Amniotic stem cell (primary cell): ENCODE data around the gene KCNH8.

Source experiments
- DNase-seq: peaks from one replicate; lab custom pipeline; 2025; lab: John Stamatoyannopoulos, UW

KCNH8 gene

DNA sequence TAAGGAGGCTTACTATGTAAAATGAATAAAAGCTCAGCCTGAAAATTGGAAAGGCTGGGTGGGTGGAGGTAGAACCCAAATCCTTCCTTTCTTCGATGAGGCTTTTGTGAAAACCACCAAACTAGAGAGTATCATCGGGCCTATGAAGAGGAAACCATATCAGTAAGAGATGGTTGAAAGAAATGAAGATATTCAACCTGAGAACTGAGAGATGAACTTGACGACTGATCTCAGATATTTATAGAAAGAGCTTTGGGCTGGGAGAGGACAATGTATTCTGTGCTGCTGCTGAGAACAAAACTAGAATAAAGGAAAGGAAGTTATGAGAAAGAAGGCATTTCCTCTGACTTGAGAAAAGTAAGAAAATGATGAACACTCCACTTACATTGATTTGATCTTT lies 236.6 kb downstream of the KCNH8 start:
- no peak for DNase-seq

DNA sequence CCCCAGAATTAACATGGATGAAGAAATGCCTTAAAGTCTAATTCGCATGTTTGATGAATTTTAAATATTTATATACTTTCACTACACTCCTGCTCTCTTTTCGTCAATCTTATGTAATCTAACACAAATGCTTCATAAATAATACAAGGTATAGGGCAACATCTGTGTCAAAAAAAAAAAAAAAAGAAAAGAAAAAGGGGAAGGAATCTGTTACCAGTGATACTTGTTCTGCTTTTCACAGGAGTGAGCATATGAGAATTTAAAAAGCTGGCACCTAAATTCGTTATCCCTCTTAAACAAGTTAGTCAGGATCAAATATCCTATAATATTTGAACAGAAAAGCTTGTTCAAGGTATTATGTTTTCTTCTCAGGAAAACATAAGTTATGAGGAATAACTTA lies 243.8 kb downstream of the KCNH8 start:
- no peak for DNase-seq

DNA sequence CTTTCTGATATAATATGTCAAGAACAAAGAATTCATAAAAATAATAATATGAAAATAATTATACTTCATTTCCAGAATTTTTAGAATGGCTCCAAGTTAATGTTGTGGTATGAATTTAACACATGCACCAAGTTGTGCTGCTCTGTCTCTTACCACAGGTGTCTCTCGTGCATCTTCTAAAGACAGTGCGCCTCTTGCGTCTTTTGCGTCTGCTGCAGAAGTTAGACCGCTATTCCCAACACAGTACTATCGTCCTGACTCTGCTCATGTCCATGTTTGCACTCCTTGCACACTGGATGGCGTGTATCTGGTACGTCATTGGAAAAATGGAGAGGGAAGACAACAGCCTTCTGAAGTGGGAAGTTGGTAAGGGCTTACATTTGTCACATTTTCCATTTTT lies 246.6 kb downstream of the KCNH8 start:
- no peak for DNase-seq

GRCh38 chr3:19396726-19397125 lies 248.4 kb downstream of the KCNH8 start:
- DNase-seq: no peak

DNA sequence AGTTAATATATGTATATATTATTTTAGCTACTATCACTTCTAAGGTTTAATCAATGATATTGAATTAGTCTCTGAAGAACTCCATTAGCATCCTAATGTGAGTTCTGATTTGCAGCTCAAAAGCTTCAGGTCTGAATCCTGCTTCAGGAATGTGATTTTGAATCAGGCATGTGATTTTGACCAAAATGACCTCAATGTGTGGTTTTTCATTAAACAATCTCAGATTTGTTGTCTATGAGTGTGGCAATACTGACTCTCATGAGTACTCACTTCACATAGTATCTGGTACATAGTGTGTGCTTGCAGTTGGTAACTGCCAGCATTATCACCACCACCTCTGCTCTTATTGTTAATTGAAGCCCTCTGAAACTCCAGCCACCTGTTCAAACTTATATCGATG lies 251.0 kb downstream of the KCNH8 start:
- no peak for DNase-seq

GRCh38 chr3:19399836-19400235 lies 251.5 kb downstream of the KCNH8 start:
- DNase-seq: no peak

GRCh38 chr3:19420159-19420558 lies 271.8 kb downstream of the KCNH8 start:
- no peak for DNase-seq

DNA sequence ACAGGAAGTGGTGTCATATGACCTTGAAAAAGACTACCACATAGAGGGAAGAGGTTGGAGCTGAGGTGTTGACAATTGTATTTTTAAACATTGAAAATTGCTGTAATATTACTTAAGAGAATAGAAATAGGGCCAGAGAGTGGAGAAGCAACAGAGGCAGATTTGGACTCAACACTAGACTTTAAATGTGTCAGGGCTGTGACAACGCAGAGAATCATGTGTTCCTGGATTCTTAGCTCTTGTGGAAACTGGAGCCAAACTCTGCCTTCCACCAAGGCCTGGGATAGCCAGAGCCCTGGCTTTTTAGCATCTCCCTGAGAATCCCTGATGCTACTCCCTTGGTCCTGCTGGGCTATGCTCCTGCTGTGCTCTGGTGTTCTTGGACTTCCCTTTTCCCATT lies 277.5 kb downstream of the KCNH8 start:
- no peak for DNase-seq

DNA sequence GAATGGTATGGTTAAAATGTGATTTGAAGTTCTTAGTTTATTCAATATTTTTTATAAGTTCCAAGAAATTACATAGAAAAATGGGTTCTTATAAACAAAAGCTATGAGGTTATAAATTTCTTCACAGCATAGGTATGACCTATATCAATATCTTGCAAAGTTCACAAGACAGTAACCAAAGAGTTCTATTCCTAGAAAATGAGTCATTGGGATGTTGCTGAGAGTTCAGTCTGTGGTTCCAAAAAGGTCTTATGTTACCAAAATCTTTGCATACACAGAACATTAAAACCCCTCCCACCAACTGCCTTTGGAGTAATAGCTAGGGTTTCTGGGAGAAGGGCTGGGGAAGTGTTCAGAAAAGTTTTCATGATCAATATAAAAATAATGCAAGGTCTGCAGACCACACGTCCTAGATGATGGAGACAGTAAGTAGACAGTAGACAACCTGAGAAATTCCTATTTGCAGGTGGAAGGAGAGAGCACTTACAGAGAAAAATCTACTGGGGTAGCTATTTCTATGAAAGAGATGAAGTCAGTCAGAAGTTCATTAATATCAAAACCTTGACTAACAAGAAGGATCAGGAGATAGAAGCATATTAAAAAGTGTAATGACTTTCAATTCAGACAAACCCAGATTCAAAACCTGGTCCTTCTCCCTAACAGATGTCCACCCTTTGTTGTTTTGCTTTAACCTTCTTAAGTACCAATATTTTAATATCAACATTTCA lies 279.3 kb downstream of the KCNH8 start:
- DNase-seq: no peak

DNA sequence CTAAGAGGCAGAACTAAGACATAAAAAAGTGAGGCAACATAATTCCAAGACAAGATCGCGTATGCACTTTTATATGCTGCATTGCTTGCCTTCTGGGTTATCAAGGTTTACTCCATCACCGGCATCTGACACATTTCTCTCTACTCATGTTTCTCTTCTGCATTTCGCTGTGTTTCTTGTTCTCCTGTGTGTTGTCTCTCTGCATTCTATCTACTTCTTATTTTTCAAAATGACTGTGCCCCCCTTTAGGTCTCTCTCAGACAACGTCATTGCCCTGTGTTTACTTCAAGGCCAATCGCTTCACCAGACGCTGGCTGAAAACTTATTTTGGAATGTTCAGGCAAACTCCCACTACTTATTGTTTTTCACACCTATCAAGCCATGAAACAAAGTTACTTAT lies 280.4 kb downstream of the KCNH8 start:
- no peak for DNase-seq

DNA sequence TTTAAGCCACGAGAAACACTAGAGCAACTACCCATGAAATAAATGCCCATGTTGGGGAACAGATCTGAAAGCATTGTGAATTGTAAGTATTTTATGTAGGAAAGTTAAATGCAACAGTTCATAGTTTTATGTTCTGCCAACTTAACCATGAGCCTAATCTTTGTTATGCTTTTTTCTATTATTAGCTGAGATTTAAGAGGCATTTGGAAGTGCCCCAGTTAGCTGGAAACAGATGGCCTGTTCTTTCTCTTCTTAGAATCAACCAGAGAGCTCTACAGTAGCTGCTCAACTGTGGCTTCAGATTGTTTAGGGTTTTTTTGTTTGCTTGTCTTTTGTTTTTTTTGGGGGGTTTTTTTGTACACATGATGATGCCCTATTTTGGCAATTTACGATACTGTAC lies 284.4 kb downstream of the KCNH8 start:
- DNase-seq: no peak

GRCh38 chr3:19436746-19437145 lies 288.4 kb downstream of the KCNH8 start:
- DNase-seq: no peak

DNA sequence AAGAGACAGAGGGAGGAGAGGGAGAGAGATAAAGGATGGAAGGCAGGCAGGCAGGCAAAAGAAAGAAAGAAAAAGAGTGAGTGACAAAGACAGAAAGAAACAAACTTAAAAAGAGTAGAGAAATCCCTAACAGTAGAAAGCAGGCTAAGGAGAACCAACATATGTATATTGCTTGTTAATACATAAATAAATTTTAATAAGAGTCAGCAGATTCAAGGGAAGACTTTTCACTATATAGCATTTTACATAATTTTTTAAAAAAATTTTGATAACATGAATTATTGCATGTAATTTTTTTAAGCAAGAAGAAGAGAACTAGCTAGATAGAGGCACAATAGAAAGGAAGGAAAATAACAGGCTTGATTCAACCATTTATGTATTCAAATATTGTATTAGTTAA lies 291.6 kb downstream of the KCNH8 start:
- DNase-seq: no peak

DNA sequence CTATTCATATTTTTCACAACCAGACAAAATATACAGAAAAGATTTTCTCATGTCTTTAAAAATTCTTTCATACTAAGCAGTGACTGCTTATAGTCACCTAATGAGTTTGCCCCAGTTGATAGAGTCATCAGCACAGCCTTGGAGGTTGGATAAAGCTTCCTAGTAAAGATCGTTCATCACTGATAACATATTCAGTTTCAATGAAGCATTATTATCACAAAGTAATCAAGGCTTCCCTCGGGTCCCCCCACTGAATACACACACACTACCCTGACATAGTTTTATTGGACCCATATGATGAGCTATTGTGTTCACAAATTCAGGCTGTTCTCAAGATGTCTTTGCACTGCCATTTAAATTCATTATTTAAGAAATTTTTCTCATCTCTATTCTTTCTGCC lies 297.8 kb downstream of the KCNH8 start:
- no peak for DNase-seq

DNA sequence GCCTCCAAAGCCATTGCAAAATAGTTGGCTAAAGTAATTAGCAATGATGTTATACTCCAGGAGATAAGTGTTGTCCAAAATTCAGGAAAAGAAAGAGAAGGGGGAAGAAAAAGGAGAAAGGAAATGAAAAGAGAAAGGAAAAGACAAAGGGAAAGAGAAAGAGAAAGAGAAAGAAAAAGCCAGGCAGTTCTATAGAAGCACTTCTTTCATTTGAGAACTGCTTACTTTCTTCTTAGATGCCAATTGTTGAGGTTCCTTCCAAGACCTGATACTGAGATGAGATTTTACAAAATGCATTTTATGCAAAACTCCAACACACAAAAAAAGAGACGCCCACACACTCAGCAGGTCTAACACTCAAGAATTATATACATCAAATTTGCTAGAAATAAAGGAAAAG lies 298.4 kb downstream of the KCNH8 start:
- no peak for DNase-seq

GRCh38 chr3:19455546-19455945 lies 307.2 kb downstream of the KCNH8 start:
- no peak for DNase-seq

DNA sequence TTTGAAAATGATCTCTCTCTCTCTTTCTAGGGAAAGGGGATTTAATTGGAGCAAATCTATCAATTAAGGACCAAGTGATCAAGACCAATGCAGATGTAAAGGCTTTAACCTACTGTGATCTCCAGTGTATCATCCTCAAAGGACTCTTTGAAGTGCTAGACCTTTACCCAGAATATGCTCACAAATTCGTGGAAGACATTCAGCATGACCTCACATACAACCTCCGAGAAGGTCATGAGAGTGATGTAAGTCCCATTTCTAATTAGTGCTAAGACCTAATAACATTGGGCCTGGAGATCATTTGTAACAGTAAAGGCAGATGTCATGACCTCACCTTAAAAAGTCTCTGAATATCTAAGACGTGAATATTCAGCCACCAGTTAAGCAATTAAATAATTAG lies 308.4 kb downstream of the KCNH8 start:
- DNase-seq: no peak

- no peak for DNase-seq
Observed at GRCh38 chr3:19457449-19457848, 309.1 kb downstream of the KCNH8 start.

GRCh38 chr3:19467761-19468160 lies 319.5 kb downstream of the KCNH8 start:
- no peak for DNase-seq

DNA sequence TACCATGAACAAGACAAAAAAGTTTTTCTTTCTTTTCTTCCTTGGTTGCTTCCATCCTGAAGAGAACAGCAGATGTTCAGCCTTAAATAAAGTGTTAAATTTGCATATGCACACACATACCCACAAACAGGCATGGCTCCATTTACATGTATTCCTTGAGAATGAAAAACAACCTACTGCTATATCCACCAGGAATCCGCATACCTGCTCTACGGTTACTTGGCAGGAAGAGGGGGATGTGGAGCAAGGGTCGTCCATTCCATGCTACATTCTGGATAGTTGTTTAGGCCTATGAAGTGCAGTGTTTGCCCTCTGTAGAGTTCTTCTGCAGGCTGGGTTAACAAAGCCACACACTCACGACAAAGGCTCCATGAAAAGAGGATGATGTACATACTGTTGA lies 322.8 kb downstream of the KCNH8 start:
- DNase-seq: no peak

GRCh38 chr3:19473971-19474580 lies 325.8 kb downstream of the KCNH8 start:
- DNase-seq: no peak

DNA sequence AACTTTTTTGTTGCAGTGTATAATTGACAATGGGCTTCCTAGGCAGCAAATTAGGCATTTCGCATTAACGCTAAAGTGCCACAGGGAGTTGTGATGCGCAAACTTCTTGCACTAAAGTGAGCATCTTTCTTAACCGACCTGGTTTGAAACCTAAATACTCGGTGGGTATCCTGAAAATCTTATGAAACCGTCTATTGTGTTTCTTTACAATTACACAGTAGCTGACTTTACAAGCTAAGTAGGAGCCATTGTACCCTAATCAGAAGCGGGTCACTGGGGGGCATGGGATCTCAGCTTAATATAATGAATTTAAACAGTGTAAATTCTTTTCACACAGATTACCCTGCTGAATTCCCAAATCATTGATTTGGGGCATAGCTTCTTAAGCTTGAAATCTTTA lies 328.0 kb downstream of the KCNH8 start:
- DNase-seq: no peak

DNA sequence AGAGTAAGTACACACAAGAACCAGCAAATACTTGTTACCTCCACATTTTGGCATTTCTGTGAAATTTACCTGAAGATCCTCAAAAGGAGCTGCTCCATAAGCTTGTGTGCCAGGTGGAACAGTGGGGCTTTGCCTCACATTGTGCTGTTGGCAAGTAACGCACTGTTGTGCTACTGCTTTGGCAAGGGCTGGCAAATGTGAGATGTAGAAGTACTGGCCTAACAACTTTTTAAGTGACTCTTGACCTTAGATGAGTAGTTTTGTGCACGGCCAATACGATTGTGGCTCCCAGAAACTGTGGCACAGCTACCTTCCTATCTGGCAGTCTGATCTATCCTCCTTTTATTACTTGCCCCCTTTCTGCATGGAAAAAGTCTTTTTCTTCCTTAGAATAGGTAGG lies 337.0 kb downstream of the KCNH8 start:
- no peak for DNase-seq

GRCh38 chr3:19487386-19487785 lies 339.1 kb downstream of the KCNH8 start:
- DNase-seq: no peak
